ENCODE data around the gene KRTAP9-6.
"Not testable (repeated sequence)": the region's sequence is repeated elsewhere in the genome, so short reads cannot be mapped to it uniquely, and the experiment has no call there.

Gene KRTAP9-6

DNA sequence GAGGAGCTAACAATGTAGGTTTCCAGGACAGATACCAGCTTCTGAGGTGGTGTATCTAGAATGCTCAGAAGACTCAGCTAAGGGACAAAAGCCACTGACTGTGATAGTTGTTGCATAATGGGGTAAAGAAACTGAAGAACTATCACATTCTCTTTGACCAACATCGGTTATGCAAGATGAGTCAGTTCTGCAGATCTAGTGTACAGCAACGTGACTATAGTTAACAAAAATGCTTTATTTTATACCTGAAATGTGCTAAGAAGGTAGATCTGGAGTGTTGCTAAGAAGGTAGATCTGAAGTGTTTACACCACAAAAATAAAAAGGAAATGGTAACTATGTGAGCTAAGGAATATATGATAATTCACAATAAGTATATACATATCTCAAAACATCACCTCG, 2.5 kb downstream of the KRTAP9-6 start:
- TF ChIP-seq, protein P1, sequence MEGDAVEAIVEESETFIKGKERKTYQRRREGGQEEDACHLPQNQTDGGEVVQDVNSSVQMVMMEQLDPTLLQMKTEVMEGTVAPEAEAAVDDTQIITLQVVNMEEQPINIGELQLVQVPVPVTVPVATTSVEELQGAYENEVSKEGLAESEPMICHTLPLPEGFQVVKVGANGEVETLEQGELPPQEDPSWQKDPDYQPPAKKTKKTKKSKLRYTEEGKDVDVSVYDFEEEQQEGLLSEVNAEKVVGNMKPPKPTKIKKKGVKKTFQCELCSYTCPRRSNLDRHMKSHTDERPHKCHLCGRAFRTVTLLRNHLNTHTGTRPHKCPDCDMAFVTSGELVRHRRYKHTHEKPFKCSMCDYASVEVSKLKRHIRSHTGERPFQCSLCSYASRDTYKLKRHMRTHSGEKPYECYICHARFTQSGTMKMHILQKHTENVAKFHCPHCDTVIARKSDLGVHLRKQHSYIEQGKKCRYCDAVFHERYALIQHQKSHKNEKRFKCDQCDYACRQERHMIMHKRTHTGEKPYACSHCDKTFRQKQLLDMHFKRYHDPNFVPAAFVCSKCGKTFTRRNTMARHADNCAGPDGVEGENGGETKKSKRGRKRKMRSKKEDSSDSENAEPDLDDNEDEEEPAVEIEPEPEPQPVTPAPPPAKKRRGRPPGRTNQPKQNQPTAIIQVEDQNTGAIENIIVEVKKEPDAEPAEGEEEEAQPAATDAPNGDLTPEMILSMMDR (IDR thresholded peaks at IDR 0.05): no peak
- TF ChIP-seq ZFX (IDR thresholded peaks at IDR 0.05; ENCODE audit: borderline replicate concordance): no peak
- no peak overlapping the region for H3K27ac ChIP-seq

DNA sequence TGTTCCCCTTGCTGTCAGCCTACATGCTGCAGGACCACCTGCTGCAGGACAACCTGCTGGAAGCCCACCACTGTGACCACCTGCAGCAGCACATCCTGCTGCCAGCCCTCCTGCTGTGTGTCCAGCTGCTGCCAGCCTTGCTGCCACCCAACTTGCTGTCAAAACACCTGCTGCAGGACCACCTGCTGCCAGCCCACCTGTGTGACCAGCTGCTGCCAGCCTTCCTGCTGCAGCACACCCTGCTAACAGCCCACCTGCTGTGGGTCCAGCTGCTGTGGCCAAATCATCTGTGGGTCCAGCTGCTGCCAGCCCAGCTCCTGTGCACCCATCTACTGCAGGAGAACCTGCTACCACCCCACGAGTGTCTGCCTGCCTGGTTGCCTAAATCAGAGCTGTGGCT, 6.1 kb downstream of the KRTAP9-6 start:
- H3K27ac ChIP-seq: not testable (repeated sequence)

DNA sequence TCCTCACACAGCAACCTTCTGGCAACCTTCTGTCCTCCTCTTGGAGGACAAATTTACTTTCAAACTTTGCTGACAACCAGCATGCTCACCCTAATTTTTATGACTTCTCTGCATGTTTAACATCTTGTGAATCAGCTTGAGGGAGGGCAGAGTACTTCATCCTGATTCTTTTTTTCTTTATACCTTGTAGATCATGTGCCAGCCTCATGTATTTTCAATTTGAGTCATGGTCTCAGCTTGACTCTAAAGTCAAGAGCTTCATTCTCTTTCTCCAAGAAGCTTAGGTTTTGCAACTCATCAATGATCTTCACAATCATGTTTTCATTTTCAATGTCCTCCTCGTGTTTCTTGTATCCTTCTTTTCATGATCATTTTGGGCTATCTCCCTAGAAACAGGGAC, 6.7 kb downstream of the KRTAP9-6 start:
- H3K27ac ChIP-seq: no peak overlapping the region
- TF ChIP-seq, protein P1 (IDR thresholded peaks at IDR 0.05): no peak

DNA sequence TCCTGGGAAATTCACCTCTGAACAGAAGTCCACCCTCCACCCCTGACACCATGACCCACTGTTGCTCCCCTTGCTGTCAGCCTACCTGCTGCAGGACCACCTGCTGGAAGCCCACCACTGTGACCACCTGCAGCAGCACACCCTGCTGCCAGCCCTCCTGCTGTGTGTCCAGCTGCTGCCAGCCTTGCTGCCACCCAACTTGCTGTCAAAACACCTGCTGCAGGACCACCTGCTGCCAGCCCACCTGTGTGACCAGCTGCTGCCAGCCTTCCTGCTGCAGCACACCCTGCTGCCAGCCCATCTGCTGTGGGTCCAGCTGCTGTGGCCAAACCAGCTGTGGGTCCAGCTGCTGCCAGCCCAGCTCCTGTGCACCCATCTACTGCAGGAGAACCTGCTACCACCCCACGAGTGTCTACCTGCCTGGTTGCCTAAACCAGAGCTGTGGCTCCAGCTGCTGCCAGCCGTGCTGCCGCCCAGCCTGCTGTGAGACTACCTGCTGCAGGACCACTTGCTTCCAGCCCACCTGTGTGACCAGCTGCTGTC, 10.5 kb downstream of the KRTAP9-6 start, which contains the start of gene KRTAP9-7:
TSS of gene KRTAP9-7 (plus strand) at position 51 of the 543 bp plus-strand sequence. CDS start at position 51, 0 bp downstream.
- H3K27ac ChIP-seq: not testable (repeated sequence)

DNA sequence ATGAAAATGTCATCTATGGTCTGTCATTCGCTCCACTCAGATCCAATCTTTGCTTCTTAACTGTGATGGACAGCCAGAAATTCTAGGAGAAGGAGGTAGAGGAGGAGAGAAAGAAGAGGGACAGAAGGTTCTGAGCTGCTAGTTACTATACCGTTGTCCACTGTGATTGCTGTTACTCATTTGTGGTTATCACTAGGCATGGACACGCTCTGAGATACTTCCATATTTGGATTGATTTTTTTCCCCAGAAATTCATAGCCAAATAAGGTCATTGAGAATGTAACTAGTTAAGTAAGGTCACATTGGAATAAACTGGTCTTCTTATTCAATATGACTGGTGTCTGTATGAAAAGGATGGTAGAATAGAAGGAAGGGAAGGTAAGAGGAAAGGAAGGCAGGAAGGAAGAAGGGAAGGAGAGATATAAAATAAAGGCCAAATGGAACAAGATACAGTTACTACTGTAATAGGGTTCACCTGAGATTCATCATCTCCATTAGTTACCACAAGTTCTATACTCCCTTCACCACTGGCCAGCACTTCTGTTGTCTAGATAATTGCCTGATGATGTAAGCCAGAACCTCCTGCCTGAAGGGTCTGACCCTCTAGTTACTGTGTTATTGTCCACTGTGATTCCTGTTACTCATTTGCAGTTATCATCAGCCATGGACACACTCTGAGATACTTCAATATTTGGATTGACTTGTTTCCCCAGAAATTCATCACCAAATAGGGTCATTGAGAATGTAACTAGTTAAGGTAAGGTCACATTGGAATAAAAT, 13.2 kb downstream of the KRTAP9-6 start:
- no peak overlapping the region for H3K27ac ChIP-seq
- TF ChIP-seq, protein P1 (IDR thresholded peaks at IDR 0.05): no peak
- no peak for TF ChIP-seq ZFX (IDR thresholded peaks at IDR 0.05; ENCODE audit: borderline replicate concordance)

DNA sequence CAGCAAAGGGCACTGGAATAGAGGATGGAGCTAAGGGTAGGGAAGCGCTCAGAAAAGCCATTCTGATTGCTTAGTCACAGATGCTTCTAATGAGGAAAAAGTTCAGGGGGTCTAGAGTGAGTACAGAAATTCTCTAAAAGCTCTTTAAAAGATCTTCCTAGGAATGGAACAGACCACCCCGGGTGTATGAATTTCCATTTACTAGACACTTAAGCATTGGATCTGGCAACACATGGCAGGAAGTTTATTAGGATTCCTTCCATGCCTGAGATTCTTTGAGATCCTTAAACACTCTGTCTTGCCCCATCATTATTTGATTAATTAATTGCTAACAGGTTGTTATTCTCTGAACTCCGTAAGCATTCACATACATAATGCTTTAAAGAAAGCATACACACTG, 18.9 kb downstream of the KRTAP9-6 start:
- no peak for TF ChIP-seq ZFX (IDR thresholded peaks at IDR 0.05; ENCODE audit: borderline replicate concordance)
- TF ChIP-seq, protein P1 (IDR thresholded peaks at IDR 0.05): no peak

DNA sequence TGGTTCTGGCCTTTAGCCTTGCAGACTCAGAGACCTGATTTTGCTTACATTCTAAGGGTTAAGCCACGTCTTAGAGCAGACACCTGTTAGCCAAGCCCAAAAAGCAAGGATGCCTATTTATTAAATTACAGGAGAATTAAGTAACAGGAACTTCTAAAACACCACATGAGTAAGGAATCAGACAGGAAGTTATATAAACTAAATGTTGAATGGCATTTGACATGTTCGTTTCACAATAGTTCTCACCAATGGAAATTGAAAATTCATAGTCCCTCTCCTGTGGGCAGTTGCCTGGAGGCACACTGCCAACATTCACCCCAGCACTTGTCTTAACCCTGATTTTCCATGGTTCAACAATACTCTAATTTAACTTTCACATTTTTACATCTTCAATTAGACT, 19.4 kb downstream of the KRTAP9-6 start:
- TF ChIP-seq, protein P1 (IDR thresholded peaks at IDR 0.05): no peak
- no peak for TF ChIP-seq ZFX (IDR thresholded peaks at IDR 0.05; ENCODE audit: borderline replicate concordance)

More for the DNA sequence above, 18.9 kb downstream of the KRTAP9-6 start:
- H3K27ac ChIP-seq: no peak overlapping the region

DNA sequence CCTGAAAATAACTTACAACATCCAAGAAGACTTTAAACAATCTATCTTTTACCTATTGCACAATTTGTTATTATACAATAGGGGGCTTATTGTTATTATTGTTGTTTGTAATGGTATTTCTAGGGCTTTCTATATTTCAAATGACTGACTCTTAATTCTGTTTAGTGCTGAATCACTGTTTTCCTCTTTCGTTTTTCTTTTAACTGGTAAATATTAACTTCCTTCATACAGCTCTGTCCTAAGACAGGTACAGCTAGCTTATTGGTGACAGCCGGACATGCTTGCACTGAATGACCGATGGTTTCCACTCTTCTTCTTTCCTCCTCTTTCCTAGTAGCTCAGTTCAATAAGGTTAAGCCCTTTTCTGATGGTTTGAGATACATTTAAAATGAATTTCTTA, 21.9 kb downstream of the KRTAP9-6 start:
- H3K27ac ChIP-seq: no peak overlapping the region
- TF ChIP-seq ZFX (IDR thresholded peaks at IDR 0.05; ENCODE audit: borderline replicate concordance): no peak
- TF ChIP-seq, protein P1 (IDR thresholded peaks at IDR 0.05): no peak

More for the DNA sequence above, 19.4 kb downstream of the KRTAP9-6 start:
- H3K27ac ChIP-seq: no peak overlapping the region

Measured in 22Rv1 (cell line).